HG03039 (cell line): Measurements from ENCODE around the gene WDR54.

Source experiments
- ATAC-seq: cut with Tn5 transposase; IDR thresholded peaks from one replicate; pipeline ENCODE4 v1.9.1; 2021; ENCODE audit warnings: mild to moderate bottlenecking, moderate library complexity; ENCODE audit not compliant: unreplicated experiment

Gene WDR54

GRCh38 chr2:74474899-74475298 is 53.4 kb downstream of the WDR54 start:
- no peak for ATAC-seq
